Neural progenitor cell (in vitro differentiated cells): ENCODE data around the gene PLPP3. TPM values are rescaled to one million over a fixed set of nuclear protein-coding genes. Genes with fewer than 3 reads are reported as not detected.
A peak's percentile ranks its signal among the peaks of the same experiment; 100 is the strongest.

Experiments used
- DNase-seq: peaks from one replicate; pipeline ENCODE4 v3.0.0-alpha.2; 2016; ENCODE audit warnings: low spot score
- H2AFZ ChIP-seq: fragments of 200-600 bp; sonication (generic); replicated peaks from 2 replicates; pipeline ENCODE4 v1.6.1; 2016; ENCODE audit warnings: antibody characterized with exemption
- H3F3A ChIP-seq: fragments of 200-600 bp; sonication (generic); 2 replicates; pipeline ENCODE4 v1.6.1; 2016; ENCODE audit warnings: antibody characterized with exemption, low read depth
- H3K27ac ChIP-seq: fragments of 200-600 bp; sonication (generic); 2 replicates; pipeline ENCODE4 v1.5.1; 2016; ENCODE audit warnings: mild to moderate bottlenecking
- H3K27me3 ChIP-seq: fragments of 200-600 bp; sonication (generic); 2 replicates; pipeline ENCODE4 v1.6.1; 2016; ENCODE audit warnings: mild to moderate bottlenecking, moderate library complexity
- H3K36me3 ChIP-seq: fragments of 200-600 bp; sonication (generic); 2 replicates; pipeline ENCODE4 v1.5.1; 2016
- H3K4me1 ChIP-seq: fragments of 200-600 bp; sonication (generic); 2 replicates; pipeline ENCODE4 v1.6.1; 2016; ENCODE audit warnings: mixed run types
- H3K4me2 ChIP-seq: fragments of 200-600 bp; sonication (generic); 2 replicates; pipeline ENCODE4 v1.6.1; 2016
- H3K4me3 ChIP-seq: fragments of 200-600 bp; sonication (generic); 2 replicates; pipeline ENCODE4 v1.5.1; 2016
- H3K79me2 ChIP-seq: fragments of 200-600 bp; sonication (generic); 2 replicates; pipeline ENCODE4 v1.6.1; 2016; ENCODE audit warnings: low read depth
- H3K9ac ChIP-seq: fragments of 200-600 bp; sonication (generic); 2 replicates; pipeline ENCODE4 v1.6.1; 2016
- H3K9me3 ChIP-seq: fragments of 200-600 bp; sonication (generic); 2 replicates; pipeline ENCODE4 v1.5.1; 2016; ENCODE audit warnings: low read depth
- H4K20me1 ChIP-seq: fragments of 200-600 bp; sonication (generic); 2 replicates; pipeline ENCODE4 v1.6.1; 2016; ENCODE audit warnings: low read depth
- H3K27ac Mint-ChIP-seq: 3 replicates; pipeline ENCODE4 v1.8.0; 2021; ENCODE audit warnings: mixed read lengths
- H3K27me3 Mint-ChIP-seq: 2 replicates; pipeline ENCODE4 v1.8.0; 2022; ENCODE audit warnings: low read depth, mild to moderate bottlenecking, inconsistent platforms, moderate library complexity, mixed read lengths; ENCODE audit not compliant: insufficient read depth
- H3K36me3 Mint-ChIP-seq: 3 replicates; pipeline ENCODE4 v1.8.0; 2021; ENCODE audit warnings: mixed read lengths
- H3K4me1 Mint-ChIP-seq: 3 replicates; pipeline ENCODE4 v1.8.0; 2021; ENCODE audit warnings: mixed read lengths
- H3K4me3 Mint-ChIP-seq: 3 replicates; pipeline ENCODE4 v1.8.0; 2021; ENCODE audit warnings: mild to moderate bottlenecking, moderate library complexity, mixed read lengths
- H3K9me3 Mint-ChIP-seq: 3 replicates; pipeline ENCODE4 v1.8.0; 2020; ENCODE audit warnings: mixed read lengths
- EZH2 ChIP-seq: fragments of 200-600 bp; sonication (generic); IDR thresholded peaks from 2 replicates; pipeline ENCODE4 v1.6.1; 2017; ENCODE audit warnings: antibody characterized with exemption, mild to moderate bottlenecking, moderate library complexity
- EZH2phosphoT487 ChIP-seq: fragments of 200-600 bp; sonication (generic); IDR thresholded peaks from 2 replicates; pipeline ENCODE4 v1.6.1; 2017; ENCODE audit warnings: antibody characterized with exemption
- total RNA-seq: library from RNA; depleted of rRNA; stranded (reverse); fragments of >200 nt; gene quantifications from 2 replicates; pipeline ENCODE4 v1.2.3, GENCODE V29; 2015; ENCODE audit warnings: low replicate concordance
- TF ChIP-seq, protein P1 (sequence below): fragments of 200-600 bp; sonication (generic); IDR thresholded peaks from 2 replicates; pipeline ENCODE4 v1.5.1; 2017; ENCODE audit warnings: antibody characterized with exemption, mild to moderate bottlenecking

PLPP3 gene
- total RNA-seq, 1 donor from 2014 or later = 28.5 TPM

GRCh38 chr1:56481140-56481694 lies 98.1 kb downstream of the PLPP3 start:
- H3K79me2 ChIP-seq = no peaks in the 10 kb centered on the region
- H3K9ac ChIP-seq = no peak overlapping the region
- H3K4me1 ChIP-seq = peaks cover 18% of the 10 kb centered on the region
- Mint-ChIP-seq H3K27ac (no peak overlapping the region), H3K36me3 (no peaks in the 10 kb centered on the region), H3K4me1 (peaks cover 22% of the 10 kb centered on the region), H3K27me3 (peaks cover 3% of the 10 kb centered on the region), H3K9me3 (no peaks in the 10 kb centered on the region), H3K4me3 (no peak overlapping the region)
- no peaks in the 10 kb centered on the region for H4K20me1 ChIP-seq
- no peaks in the 10 kb centered on the region for H3K36me3 ChIP-seq
- DNase-seq = no peak
- no peak overlapping the region for H3K27ac ChIP-seq
- H3K27me3 ChIP-seq = no peaks in the 10 kb centered on the region
- H3K9me3 ChIP-seq = no peaks in the 10 kb centered on the region
- H3F3A ChIP-seq = peaks cover 27% of the 10 kb centered on the region
- H3K4me3 ChIP-seq = no peak overlapping the region
- no peak overlapping the region for H3K4me2 ChIP-seq
- no peak for TF ChIP-seq EZH2
- no peak for TF ChIP-seq EZH2phosphoT487
- TF ChIP-seq, protein P1, sequence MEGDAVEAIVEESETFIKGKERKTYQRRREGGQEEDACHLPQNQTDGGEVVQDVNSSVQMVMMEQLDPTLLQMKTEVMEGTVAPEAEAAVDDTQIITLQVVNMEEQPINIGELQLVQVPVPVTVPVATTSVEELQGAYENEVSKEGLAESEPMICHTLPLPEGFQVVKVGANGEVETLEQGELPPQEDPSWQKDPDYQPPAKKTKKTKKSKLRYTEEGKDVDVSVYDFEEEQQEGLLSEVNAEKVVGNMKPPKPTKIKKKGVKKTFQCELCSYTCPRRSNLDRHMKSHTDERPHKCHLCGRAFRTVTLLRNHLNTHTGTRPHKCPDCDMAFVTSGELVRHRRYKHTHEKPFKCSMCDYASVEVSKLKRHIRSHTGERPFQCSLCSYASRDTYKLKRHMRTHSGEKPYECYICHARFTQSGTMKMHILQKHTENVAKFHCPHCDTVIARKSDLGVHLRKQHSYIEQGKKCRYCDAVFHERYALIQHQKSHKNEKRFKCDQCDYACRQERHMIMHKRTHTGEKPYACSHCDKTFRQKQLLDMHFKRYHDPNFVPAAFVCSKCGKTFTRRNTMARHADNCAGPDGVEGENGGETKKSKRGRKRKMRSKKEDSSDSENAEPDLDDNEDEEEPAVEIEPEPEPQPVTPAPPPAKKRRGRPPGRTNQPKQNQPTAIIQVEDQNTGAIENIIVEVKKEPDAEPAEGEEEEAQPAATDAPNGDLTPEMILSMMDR = no peak
- H2AFZ ChIP-seq = no peak overlapping the region

GRCh38 chr1:56478734-56479133 lies 100.6 kb downstream of the PLPP3 start:
- no peaks in the 10 kb centered on the region for H3K36me3 ChIP-seq
- Mint-ChIP-seq H3K4me1 (peaks cover 22% of the 10 kb centered on the region), H3K4me3 (peak overlapping the region; percentile 12), H3K27me3 (peaks cover 4% of the 10 kb centered on the region), H3K9me3 (no peaks in the 10 kb centered on the region), H3K27ac (peak overlapping the region; percentile 3), H3K36me3 (no peaks in the 10 kb centered on the region)
- peaks cover 27% of the 10 kb centered on the region for H3F3A ChIP-seq
- no peak overlapping the region for H2AFZ ChIP-seq
- no peaks in the 10 kb centered on the region for H3K9me3 ChIP-seq
- no peaks in the 10 kb centered on the region for H3K27me3 ChIP-seq
- TF ChIP-seq EZH2 = no peak
- TF ChIP-seq, protein P1 = no peak
- no peak for TF ChIP-seq EZH2phosphoT487
- peaks cover 18% of the 10 kb centered on the region for H3K4me1 ChIP-seq
- no peak overlapping the region for H3K4me2 ChIP-seq
- H3K4me3 ChIP-seq = no peak overlapping the region
- no peak overlapping the region for H3K27ac ChIP-seq
- no peak for DNase-seq
- H3K9ac ChIP-seq = no peak overlapping the region
- H4K20me1 ChIP-seq = no peaks in the 10 kb centered on the region
- no peaks in the 10 kb centered on the region for H3K79me2 ChIP-seq

DNA sequence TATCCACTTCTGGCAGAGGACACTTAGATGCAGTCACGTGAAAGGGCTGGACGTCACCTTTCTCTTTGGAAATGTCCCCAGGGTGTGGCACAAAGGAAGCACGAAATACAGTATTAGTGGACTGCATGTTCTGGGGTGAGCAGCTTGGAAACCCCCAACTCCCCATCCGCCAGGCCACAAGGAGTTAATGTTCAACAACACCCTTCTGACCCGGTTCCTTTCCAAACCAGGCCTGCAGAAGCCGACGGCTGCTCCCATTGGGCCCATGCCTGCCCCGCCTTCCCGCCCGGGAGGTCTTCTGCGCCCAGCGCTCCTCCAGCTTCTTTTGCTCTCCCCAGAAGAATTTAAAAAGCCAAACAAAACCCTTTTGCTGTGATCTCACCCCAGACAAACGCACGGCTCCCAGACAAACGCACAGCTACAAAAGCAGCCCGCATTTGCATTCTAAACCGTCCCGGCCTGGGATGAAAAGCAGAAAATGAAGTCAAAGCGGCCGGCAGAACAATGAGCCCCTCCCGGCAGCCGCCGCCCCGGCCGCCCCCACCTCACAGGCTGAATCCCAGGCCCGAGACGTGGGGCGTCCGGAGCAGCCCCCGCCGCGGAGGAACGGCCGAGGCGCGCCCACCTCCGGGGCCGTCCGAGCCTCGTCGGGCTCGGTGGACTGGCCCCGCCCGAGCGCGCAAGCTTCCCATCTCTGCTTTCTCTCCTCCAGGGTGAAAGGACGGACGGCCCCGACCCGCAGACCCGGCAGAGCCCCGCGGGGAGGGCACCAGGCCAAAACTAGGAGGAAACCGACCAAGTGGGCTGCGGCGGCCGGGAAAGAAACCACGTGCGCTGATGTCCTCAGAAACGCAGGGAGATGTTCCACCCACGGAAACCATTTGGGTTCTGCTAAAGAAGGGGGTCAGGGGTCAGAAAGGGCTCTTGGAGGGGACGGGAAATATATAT lies 101.9 kb downstream of the PLPP3 start:
- Histone ChIP-seq H3K27me3 (no peaks in the 10 kb centered on the region), H3F3A (peaks cover 27% of the 10 kb centered on the region), H3K9me3 (no peaks in the 10 kb centered on the region), H3K9ac (no peak overlapping the region), H3K4me2 (peak overlapping the region; percentile 85), H2AFZ (peak overlapping the region; percentile 87), H3K4me3 (peak overlapping the region; percentile 55), H3K4me1 (peaks cover 18% of the 10 kb centered on the region), H3K36me3 (no peaks in the 10 kb centered on the region), H4K20me1 (no peaks in the 10 kb centered on the region), H3K79me2 (no peaks in the 10 kb centered on the region), H3K27ac (peak overlapping the region; percentile 3)
- TF ChIP-seq, protein P1 = no peak
- TF ChIP-seq EZH2 (peak; percentile 33), EZH2phosphoT487 (no peak)
- peaks cover 4% of the 10 kb centered on the region for H3K27me3 Mint-ChIP-seq
- H3K36me3 Mint-ChIP-seq = no peaks in the 10 kb centered on the region
- DNase-seq = peak; percentile 79
- H3K27ac Mint-ChIP-seq = peak overlapping the region; percentile 93
- no peaks in the 10 kb centered on the region for H3K9me3 Mint-ChIP-seq
- peaks cover 18% of the 10 kb centered on the region for H3K4me1 Mint-ChIP-seq
- peak overlapping the region; percentile 83 for H3K4me3 Mint-ChIP-seq
